Suprapubic skin (tissue), 4 donors: Measurements from ENCODE around the gene SPECC1L. TPM values are rescaled to one million over a fixed set of nuclear protein-coding genes. Genes with fewer than 3 reads are reported as not detected.

Experiments used
- DNase-seq, 2 donors: peaks; one replicate each; pipeline ENCODE4 v3.0.0-alpha.2; 2019; ENCODE audit warnings: low spot score in 2 of 2
- H3K27ac ChIP-seq: fragments of 200-600 bp; sonication (generic); one replicate; pipeline ENCODE4 v1.5.1; 2019
- H3K27me3 ChIP-seq: fragments of 200-600 bp; sonication (generic); one replicate; pipeline ENCODE4 v1.5.1; 2019
- H3K36me3 ChIP-seq: fragments of 200-600 bp; sonication (generic); one replicate; pipeline ENCODE4 v1.5.1; 2019
- H3K4me1 ChIP-seq: fragments of 200-600 bp; sonication (generic); one replicate; pipeline ENCODE4 v1.5.1; 2019
- H3K4me3 ChIP-seq: fragments of 200-600 bp; sonication (generic); one replicate; pipeline ENCODE4 v1.5.1; 2019; ENCODE audit warnings: mild to moderate bottlenecking
- H3K9me3 ChIP-seq: fragments of 200-600 bp; sonication (generic); one replicate; pipeline ENCODE4 v1.5.1; 2019
- EP300 ChIP-seq: sonication (generic); formaldehyde crosslinking; IDR thresholded peaks from one replicate; pipeline ENCODE4 v1.6.1; 2017; ENCODE audit warnings: antibody characterized with exemption
- POLR2A ChIP-seq, 2 donors: fragments of 450-650 bp; IDR thresholded peaks; one replicate each; pipeline ENCODE4 v1.6.1; 2017; ENCODE audit warnings: antibody characterized with exemption in 2 of 2, mild to moderate bottlenecking in 2 of 2, moderate library complexity in 2 of 2
- POLR2AphosphoS5 ChIP-seq, 3 donors: sonication (generic); formaldehyde crosslinking; IDR thresholded peaks; one replicate each; pipeline ENCODE4 v1.6.1; 2017; ENCODE audit warnings: antibody characterized with exemption in 3 of 3
- WGBS: methylation state at CpG from one replicate; pipeline ENCODE4 v1.1.5; 2018; 5-methylcytosine and 5-hydroxymethylcytosine counted together
- total RNA-seq, 4 donors: library from RNA; depleted of rRNA; stranded (reverse); fragments of >200 nt; gene quantifications; one replicate each; pipeline ENCODE4 v1.1.0, GENCODE V29; 2016
- TF ChIP-seq, protein P1 (sequence below), 2 donors: fragments of 200-600 bp in 1 of 2; fragments of 450-650 bp in 1 of 2; sonication (generic) in 1 of 2; IDR thresholded peaks; one replicate each; pipeline ENCODE4 v1.5.1; 2016 to 2019; ENCODE audit warnings: antibody characterized with exemption in 2 of 2, mild to moderate bottlenecking in 1 of 2, moderate library complexity in 1 of 2

The SPECC1L gene
- total RNA-seq, 4 donors from 2014 or later: 15.7 to 28.5 (median 21.4) TPM

DNA sequence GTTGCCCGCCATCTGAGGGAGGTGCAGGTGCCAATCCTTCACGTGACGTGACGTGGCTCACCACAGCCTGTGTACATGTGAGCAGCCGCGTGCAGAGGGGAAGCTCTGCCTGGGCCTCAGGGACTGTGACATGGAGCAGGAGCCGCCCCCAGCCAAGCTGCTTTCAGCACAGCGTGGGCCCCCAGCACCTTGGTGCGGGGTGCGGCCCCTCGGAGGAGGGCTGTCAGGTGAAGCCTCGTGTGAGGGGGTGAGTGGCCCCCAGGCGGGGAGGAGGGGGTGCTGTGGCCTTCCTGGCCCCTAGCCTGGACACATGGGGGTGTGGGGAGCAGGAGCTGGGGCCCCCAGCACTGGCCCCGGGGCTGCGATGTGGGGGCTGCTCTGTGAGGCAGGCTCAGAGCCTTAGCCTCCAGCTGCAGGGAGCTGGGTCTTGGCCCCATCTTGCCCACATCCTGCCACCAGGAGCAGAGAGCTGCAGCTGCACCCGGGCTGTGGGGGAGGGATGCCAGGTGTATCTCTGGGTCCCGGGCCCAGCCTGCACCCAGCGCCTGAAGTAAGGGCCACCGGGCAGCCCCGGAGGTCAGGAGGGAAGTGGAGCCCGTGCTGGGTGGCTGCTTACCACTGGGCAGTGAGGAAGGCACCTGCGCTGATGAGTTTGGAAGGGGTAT is 157.0 kb downstream of the SPECC1L start, which contains the start of gene ADORA2A:
Gene ADORA2A (plus strand): TSS at position 100 of the 665 bp plus-strand sequence. CDS start 5,806 bp downstream, outside the sequence.
- peaks cover 34% of the 10 kb centered on the region for H3K4me1 ChIP-seq
- H3K4me3 ChIP-seq: no peak within 1 kb of the TSS
- peaks cover 43% of the 10 kb centered on the region for H3K27me3 ChIP-seq
- no peak within 1 kb of the TSS for H3K27ac ChIP-seq
- H3K9me3 ChIP-seq: no peaks in the 10 kb centered on the region
- TF ChIP-seq, protein P1, sequence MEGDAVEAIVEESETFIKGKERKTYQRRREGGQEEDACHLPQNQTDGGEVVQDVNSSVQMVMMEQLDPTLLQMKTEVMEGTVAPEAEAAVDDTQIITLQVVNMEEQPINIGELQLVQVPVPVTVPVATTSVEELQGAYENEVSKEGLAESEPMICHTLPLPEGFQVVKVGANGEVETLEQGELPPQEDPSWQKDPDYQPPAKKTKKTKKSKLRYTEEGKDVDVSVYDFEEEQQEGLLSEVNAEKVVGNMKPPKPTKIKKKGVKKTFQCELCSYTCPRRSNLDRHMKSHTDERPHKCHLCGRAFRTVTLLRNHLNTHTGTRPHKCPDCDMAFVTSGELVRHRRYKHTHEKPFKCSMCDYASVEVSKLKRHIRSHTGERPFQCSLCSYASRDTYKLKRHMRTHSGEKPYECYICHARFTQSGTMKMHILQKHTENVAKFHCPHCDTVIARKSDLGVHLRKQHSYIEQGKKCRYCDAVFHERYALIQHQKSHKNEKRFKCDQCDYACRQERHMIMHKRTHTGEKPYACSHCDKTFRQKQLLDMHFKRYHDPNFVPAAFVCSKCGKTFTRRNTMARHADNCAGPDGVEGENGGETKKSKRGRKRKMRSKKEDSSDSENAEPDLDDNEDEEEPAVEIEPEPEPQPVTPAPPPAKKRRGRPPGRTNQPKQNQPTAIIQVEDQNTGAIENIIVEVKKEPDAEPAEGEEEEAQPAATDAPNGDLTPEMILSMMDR (IDR thresholded peaks at IDR 0.05): no peak
- TF ChIP-seq POLR2A (IDR thresholded peaks at IDR 0.05) (no peak), POLR2AphosphoS5 (IDR thresholded peaks at IDR 0.05) (no peak), EP300 (no peak)
- WGBS: 47% methylated on average over 12 of the region's 22 CpGs
- H3K36me3 ChIP-seq: no peaks in the 10 kb centered on the region
- no peak for DNase-seq

DNA sequence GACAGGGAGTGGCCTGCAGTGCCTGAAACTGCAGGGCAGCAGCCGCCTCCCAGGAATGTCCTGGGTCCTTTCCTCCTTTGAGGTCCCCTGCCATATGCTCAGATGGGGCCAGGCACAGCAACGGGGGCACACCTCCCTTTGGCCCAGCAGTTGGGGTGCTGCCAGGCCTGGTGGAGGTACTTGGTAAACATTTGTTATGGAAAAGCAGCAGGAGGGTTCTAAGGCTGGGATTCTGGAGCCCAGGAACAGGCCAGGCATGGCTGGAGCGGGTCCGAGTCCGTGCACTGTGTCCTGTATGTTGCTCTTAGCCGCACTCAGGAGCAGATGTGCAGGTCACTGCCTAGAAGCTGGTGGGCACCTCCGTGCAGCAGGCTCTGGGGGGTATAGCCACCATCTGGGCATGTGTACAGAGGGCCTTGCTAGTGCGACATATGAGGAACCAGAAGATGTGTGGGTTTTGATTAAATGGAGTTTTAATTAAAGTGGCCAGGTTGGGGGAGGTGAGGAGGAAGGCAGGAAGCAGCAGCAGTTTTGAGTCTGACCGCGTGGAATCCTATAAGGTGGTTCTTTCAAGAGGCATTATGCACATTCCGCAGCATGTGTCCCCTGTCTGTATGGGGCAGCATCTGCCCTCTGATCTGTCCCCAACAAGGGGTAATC is 158.2 kb downstream of the SPECC1L start:
- H3K4me3 ChIP-seq: no peak overlapping the region
- no peak overlapping the region for H3K27ac ChIP-seq
- H3K36me3 ChIP-seq: no peaks in the 10 kb centered on the region
- 70% methylated on average over 11 of the region's 11 CpGs for WGBS
- H3K4me1 ChIP-seq: peaks cover 40% of the 10 kb centered on the region
- peaks cover 32% of the 10 kb centered on the region for H3K27me3 ChIP-seq
- no peaks in the 10 kb centered on the region for H3K9me3 ChIP-seq
- DNase-seq: no peak
- TF ChIP-seq, protein P1 (IDR thresholded peaks at IDR 0.05): no peak
- TF ChIP-seq POLR2A (IDR thresholded peaks at IDR 0.05) (no peak), EP300 (no peak), POLR2AphosphoS5 (IDR thresholded peaks at IDR 0.05) (no peak)

DNA sequence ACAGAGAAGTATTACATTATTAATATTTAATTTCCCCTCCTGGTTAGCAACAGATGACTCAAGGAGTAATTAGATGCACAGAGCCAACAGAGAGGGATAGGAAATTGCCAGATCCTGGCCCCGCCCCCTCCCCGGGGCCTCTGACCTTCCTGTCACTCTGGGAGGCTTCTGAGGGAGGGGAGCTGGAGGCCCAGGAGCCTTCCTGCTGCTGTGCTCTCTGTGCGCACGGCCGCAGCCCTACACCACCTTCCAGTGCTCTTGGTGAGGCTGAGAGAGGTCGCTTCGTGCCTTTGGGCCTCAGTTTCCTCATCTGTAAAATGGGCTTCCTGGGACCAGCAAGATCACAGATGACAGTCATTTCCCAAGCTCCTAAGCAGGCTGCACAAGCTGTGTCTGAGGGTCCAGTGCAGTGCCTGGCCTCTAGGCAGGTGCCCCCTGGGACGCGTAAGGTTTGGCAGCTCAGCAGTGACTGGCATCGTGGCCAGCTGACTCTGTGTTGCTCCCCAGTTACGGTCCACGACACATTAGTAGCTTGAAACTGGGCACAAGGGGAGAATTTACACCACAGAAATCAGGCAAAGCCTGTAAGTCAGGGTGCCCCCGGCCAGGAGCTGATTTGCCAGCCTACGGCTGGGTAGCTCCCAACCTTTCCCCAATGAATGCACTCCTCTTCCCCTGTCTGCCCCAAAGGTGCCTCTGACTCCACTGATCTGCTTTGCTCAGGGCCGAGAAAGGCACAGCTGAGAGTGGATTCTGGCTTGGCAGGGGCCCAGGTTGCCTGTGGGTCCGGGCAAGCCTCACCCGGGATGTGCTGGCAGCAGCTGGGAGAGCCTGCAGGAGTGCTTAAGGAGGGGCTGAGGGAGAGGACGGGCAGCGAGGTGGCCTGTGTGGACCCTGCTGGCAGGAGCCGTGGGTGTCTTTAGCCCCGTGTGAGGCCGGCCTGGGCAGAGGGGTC is 159.1 kb downstream of the SPECC1L start:
- WGBS: 58% methylated on average over 20 of the region's 22 CpGs
- Histone ChIP-seq H3K36me3 (no peaks in the 10 kb centered on the region), H3K4me3 (no peak overlapping the region), H3K27ac (no peak overlapping the region), H3K9me3 (no peaks in the 10 kb centered on the region), H3K27me3 (peaks cover 24% of the 10 kb centered on the region), H3K4me1 (peaks cover 39% of the 10 kb centered on the region)
- peak in 1 of 2 donors; percentile 61 for DNase-seq
- TF ChIP-seq, protein P1 (IDR thresholded peaks at IDR 0.05): no peak

DNA sequence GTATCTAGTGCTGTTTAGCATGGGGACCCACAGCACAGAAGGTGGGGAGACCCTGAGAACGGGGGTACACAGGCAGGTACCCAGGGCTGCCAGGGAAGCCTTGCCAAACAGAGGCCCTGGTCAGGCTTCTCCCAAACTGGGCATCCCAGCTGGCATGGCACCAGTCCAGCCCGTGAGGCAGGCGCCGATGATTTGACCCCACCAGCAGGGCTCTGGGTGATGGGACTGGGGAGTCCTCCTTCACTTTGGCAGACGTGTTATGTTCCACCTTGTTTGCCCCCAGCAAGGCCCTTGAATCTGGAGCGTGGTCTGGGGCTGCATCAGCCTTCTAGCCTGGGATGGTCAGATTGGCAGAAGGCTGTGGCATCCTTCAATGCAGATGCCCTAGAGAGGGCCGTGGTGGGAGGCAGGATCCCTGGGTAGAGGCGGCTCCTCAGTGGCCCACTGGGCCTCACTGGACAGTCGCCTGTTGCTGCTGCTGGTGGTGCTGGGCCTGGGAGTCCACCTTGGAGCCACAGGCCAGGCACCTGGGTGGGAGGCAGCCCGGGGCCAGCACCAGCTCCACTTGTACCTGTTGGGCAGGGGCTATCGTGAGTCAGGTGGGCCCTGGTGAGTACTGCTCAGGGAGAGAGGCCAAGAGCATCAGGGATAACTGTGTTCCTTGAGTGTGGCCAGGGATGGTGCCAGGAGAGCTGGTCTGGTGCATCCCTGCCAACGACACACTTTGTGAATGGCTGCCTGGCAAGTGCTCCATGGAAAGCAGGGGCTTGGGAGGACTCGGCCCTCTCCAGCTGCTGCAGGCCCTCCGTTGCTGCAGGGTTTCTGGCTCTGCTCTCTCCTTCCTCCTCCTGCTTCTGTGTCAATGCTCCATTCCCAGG is 160.0 kb downstream of the SPECC1L start:
- H3K9me3 ChIP-seq: no peaks in the 10 kb centered on the region
- H3K36me3 ChIP-seq: no peaks in the 10 kb centered on the region
- TF ChIP-seq POLR2AphosphoS5 (IDR thresholded peaks at IDR 0.05) (no peak), POLR2A (IDR thresholded peaks at IDR 0.05) (no peak), EP300 (no peak)
- TF ChIP-seq, protein P1 (IDR thresholded peaks at IDR 0.05): no peak
- peak in 1 of 2 donors; percentile 62 for DNase-seq
- H3K27me3 ChIP-seq: peaks cover 16% of the 10 kb centered on the region
- no peak overlapping the region for H3K27ac ChIP-seq
- peaks cover 43% of the 10 kb centered on the region for H3K4me1 ChIP-seq
- WGBS: 70% methylated on average over 5 of the region's 14 CpGs
- no peak overlapping the region for H3K4me3 ChIP-seq
